Measurements from ENCODE around the gene STAT5A. TPM values are rescaled to one million over a fixed set of nuclear protein-coding genes. Genes with fewer than 3 reads are reported as not detected.

Gene STAT5A
- total and polyA plus RNA-seq, 9 of the 15 experiments (the other 6 are each of a cell fraction or from before 2014, with no cell fraction given), result 79.9 to 415 (median 196) TPM

DNA sequence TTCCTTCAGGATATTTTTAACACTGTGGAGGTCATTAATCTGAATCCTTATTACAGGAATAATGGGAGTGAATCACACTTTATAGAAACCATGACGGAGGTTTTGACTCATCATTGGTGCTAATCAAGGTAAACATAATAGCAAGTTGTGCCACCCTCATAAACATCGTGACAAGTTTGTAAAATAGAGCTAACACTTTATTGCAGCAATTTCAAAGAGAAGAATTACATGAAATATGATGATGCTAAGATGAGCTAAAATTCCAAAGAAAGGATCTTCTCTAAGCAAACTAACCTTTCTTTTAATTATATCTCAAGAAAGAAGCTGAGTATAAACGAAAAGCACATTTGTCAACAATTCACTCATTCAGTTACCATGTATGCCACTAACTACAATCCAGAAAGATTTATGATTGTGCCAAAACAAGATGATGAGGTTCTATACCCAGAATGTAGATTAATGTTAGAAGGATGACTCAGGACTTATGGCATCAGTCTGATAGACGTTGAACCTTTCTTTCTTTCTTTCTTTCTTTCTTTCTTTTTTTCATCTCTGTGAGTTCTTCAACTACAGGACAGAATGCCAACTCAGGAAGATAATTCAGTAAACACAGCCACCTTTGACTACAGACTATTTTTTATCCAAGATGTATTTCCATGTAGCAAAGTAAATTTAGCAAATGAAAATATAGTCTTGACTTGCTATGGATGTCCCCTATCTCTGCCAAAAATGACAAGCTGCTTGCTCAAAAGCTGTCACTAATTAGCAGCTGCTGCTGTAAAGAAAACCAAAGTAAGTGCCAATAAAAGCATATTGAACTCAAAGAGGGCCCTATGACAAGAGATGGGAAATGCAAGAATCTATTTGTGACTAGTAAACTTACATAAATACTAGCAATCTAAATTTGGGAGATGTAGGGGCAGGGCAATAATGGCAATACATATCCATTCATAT, 35.4 kb upstream of the STAT5A start (continued):
- TF ChIP-seq, protein P1, sequence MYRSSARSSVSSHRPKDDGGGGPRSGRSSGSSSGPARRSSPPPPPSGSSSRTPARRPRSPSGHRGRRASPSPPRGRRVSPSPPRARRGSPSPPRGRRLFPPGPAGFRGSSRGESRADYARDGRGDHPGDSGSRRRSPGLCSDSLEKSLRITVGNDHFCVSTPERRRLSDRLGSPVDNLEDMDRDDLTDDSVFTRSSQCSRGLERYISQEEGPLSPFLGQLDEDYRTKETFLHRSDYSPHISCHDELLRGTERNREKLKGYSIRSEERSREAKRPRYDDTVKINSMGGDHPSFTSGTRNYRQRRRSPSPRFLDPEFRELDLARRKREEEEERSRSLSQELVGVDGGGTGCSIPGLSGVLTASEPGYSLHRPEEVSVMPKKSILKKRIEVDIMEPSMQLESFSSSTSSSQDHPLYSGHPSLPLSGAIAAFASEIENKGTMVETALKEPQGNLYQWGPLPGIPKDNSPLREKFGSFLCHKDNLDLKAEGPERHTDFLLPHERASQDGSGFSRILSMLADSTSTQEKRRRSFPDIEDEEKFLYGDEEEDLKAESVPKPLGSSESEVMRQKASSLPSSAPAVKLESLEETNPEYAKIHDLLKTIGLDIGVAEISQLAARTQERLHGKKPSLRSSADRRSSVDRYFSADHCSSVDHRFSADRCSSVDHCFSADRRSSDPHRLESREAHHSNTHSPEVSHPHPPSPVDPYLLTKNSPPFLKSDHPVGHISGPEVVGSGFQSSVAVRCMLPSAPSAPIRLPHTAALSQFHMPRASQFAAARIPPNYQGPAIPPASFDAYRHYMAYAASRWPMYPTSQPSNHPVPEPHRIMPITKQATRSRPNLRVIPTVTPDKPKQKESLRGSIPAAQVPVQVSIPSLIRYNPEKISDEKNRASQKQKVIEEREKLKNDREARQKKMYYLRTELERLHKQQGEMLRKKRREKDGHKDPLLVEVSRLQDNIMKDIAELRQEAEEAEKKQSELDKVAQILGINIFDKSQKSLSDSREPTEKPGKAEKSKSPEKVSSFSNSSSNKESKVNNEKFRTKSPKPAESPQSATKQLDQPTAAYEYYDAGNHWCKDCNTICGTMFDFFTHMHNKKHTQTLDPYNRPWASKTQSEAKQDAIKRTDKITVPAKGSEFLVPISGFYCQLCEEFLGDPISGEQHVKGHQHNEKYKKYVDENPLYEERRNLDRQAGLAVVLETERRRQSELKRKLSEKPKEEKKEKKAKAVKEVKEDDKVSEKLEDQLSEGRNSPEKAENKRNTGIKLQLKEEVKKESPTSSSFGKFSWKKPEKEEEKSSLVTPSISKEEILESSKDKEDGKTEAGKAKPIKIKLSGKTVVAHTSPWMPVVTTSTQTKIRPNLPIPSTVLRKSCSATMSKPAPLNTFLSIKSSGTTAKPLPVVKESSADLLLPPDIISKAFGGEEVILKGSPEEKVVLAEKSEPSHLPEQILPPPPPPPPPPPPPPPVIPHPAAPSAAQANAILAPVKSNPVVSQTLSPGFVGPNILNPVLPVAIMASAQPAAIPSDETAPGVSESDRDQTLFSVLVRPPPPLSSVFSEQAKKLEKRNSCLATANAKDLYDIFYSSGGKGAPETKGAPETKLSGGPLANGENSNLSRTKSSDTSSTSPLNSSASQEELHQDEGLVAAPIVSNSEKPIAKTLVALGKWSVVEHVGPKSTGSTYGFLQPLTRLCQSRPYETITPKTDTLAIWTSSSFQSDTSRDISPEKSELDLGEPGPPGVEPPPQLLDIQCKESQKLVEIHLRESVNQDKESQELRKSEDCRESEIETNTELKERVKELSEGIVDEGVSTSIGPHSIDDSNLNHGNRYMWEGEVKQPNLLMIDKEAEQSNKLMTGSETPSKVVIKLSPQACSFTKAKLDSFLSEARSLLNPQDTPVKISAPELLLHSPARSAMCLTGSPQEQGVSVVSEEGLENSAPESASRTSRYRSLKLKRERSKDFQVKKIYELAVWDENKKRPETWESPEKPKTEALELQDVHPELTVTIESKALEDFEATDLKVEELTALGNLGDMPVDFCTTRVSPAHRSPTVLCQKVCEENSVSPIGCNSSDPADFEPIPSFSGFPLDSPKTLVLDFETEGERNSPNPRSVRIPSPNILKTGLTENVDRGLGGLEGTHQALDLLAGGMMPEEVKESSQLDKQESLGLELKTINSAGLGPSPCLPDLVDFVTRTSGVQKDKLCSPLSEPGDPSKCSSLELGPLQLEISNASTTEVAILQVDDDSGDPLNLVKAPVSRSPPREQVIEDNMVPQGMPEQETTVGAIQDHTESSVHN (IDR thresholded peaks at IDR 0.05; ENCODE audit: borderline replicate concordance in 1 of 2, low read depth in 1 of 2), result no peak
- TF ChIP-seq ZNF584 (CRISPR knock-in tag; IDR thresholded peaks at IDR 0.05; ENCODE audit: low read depth) (no peak), E2F3 (CRISPR knock-in tag; IDR thresholded peaks at IDR 0.05) (no peak), NFIX (CRISPR knock-in tag; IDR thresholded peaks at IDR 0.05; ENCODE audit: low read depth) (no peak), SMARCA5 (IDR thresholded peaks at IDR 0.05) (no peak), ZNF316 (IDR thresholded peaks at IDR 0.05) (peak; percentile 90), ZNF217 (CRISPR knock-in tag; IDR thresholded peaks at IDR 0.05) (no peak), HNRNPUL1 (IDR thresholded peaks at IDR 0.05; ENCODE audit: low read length) (no peak), ZNF644 (tag; IDR thresholded peaks at IDR 0.05; ENCODE audit: low read depth) (no peak), HSF4 (CRISPR knock-in tag; IDR thresholded peaks at IDR 0.05; ENCODE audit: borderline replicate concordance) (no peak), CREB1 (IDR thresholded peaks at IDR 0.05) (no peak), CREB1 (CRISPR knock-in tag; IDR thresholded peaks at IDR 0.05) (no peak), MEIS2 (IDR thresholded peaks at IDR 0.05; ENCODE audit: partially characterized antibody) (peak; percentile 95), HLTF (IDR thresholded peaks at IDR 0.05) (no peak), FOXK2 (conservative IDR thresholded peaks at IDR 0.05 in 1 of 2, IDR thresholded peaks at IDR 0.05 in 1 of 2; ENCODE audit: low read depth in 2 of 2) (no peak), CBFA2T3 (IDR thresholded peaks at IDR 0.05) (0 out of 2 replicates have a peak, but pooled peaks have one; percentile 10), RUNX1 (IDR thresholded peaks at IDR 0.05; ENCODE audit: low read depth) (no peak), MAFF (IDR thresholded peaks at IDR 0.05; ENCODE audit: low read length) (peak; percentile 55; the same call in 1 of the 2 replicates), TARDBP (IDR thresholded peaks at IDR 0.05) (0 out of 2 replicates have a peak, but pooled peaks have one; percentile 13), RBM25 (IDR thresholded peaks at IDR 0.05; ENCODE audit: low read depth, low read length, severe bottlenecking) (no peak), SRSF1 (IDR thresholded peaks at IDR 0.05; ENCODE audit: low read depth, low read length) (no peak)

Data from K562 (cell line).